Lower lobe of right lung (tissue), 2 donors: ENCODE data around the gene AKR7A3. TPM values are rescaled to one million over a fixed set of nuclear protein-coding genes. Genes with fewer than 3 reads are reported as not detected.
"Not testable (repeated sequence)": the region's sequence is repeated elsewhere in the genome, so short reads cannot be mapped to it uniquely, and the experiment has no call there.

ENCODE experiments used
- ATAC-seq, 2 donors: fragments of 200-7000 bp; cut with Tn5 transposase; one replicate each; pipeline ENCODE4 v1.9.1; 2020 to 2022; ENCODE audit warnings: mild to moderate bottlenecking in 2 of 2, moderate library complexity in 2 of 2
- DNase-seq: peaks from one replicate; pipeline ENCODE4 v3.0.0-alpha.2; 2020
- H3K27ac ChIP-seq: fragments of 200-600 bp; one replicate; pipeline ENCODE4 v1.8.0; 2022
- H3K27me3 ChIP-seq: fragments of 200-600 bp; one replicate; pipeline ENCODE4 v1.8.0; 2022; ENCODE audit warnings: low read depth
- H3K36me3 ChIP-seq: fragments of 200-600 bp; one replicate; pipeline ENCODE4 v1.8.0; 2022; ENCODE audit warnings: mild to moderate bottlenecking
- H3K4me1 ChIP-seq: fragments of 200-600 bp; one replicate; pipeline ENCODE4 v1.8.0; 2022
- H3K4me3 ChIP-seq: fragments of 200-600 bp; one replicate; pipeline ENCODE4 v1.8.0; 2022; ENCODE audit warnings: mild to moderate bottlenecking
- H3K9me3 ChIP-seq: fragments of 200-600 bp; one replicate; pipeline ENCODE4 v1.8.0; 2022
- CTCF ChIP-seq: fragments of 200-600 bp; IDR thresholded peaks from one replicate; pipeline ENCODE4 v1.8.0; 2022; ENCODE audit warnings: antibody characterized with exemption, mild to moderate bottlenecking
- intact Hi-C: fragments of 100-400 bp; cut with DNase I; formaldehyde crosslinking; loops from one replicate; pipeline ENCODE4 v1.11.0; 2022
- total RNA-seq: library from RNA; stranded (reverse); fragmentation: NEBNext Ultra II Directional; extraction: Animal tissue kit (Norgen Biotek cat#: 25700); gene quantifications from one replicate; pipeline ENCODE4 v1.2.1, GENCODE V29; 2021
- donor health status: DM: no; HTN: yes; CAD: no; lungs with severe emphysema.

AKR7A3 gene
- total RNA-seq, 1 donor from 2014 or later: 0.30 TPM

GRCh38 chr1:19309123-19309813, 20.7 kb upstream of the AKR7A3 start:
- H3K27me3 ChIP-seq: no peaks in the 10 kb centered on the region
- no peak for TF ChIP-seq CTCF
- H3K9me3 ChIP-seq: no peaks in the 10 kb centered on the region
- intact Hi-C loops: no loop called here
- peaks cover 45% of the 10 kb centered on the region for H3K36me3 ChIP-seq
- DNase-seq: no peak
- no peak for ATAC-seq
- no peak overlapping the region for H3K4me3 ChIP-seq
- no peak overlapping the region for H3K27ac ChIP-seq
- peaks cover 27% of the 10 kb centered on the region for H3K4me1 ChIP-seq

GRCh38 chr1:19308509-19308907, 19.9 kb upstream of the AKR7A3 start:
- ATAC-seq (no peak), DNase-seq (no peak)
- intact Hi-C loops: no loop called here
- no peak for TF ChIP-seq CTCF
- peaks cover 21% of the 10 kb centered on the region for H3K4me1 ChIP-seq
- peaks cover 53% of the 10 kb centered on the region for H3K36me3 ChIP-seq
- no peak overlapping the region for H3K27ac ChIP-seq
- no peak overlapping the region for H3K4me3 ChIP-seq
- H3K9me3 ChIP-seq: no peaks in the 10 kb centered on the region
- H3K27me3 ChIP-seq: no peaks in the 10 kb centered on the region

GRCh38 chr1:19307794-19308508, 19.4 kb upstream of the AKR7A3 start:
- Histone ChIP-seq H3K9me3 (no peaks in the 10 kb centered on the region), H3K27me3 (no peaks in the 10 kb centered on the region), H3K4me3 (no peak overlapping the region), H3K36me3 (peaks cover 58% of the 10 kb centered on the region), H3K27ac (no peak overlapping the region), H3K4me1 (peaks cover 15% of the 10 kb centered on the region)
- ATAC-seq: no peak
- no peak for DNase-seq
- intact Hi-C loops: no loop called here
- no peak for TF ChIP-seq CTCF

- no peak for DNase-seq
- Histone ChIP-seq H3K36me3 (peaks cover 67% of the 10 kb centered on the region), H3K4me1 (peaks cover 11% of the 10 kb centered on the region), H3K4me3 (no peak overlapping the region), H3K27me3 (no peaks in the 10 kb centered on the region), H3K27ac (no peak overlapping the region), H3K9me3 (no peaks in the 10 kb centered on the region)
- TF ChIP-seq CTCF: no peak
- no peak for ATAC-seq
- intact Hi-C loops: no loop called here
Measured at GRCh38 chr1:19306941-19307340, 18.4 kb upstream of the AKR7A3 start.

GRCh38 chr1:19305880-19306279, 17.3 kb upstream of the AKR7A3 start:
- Histone ChIP-seq H3K27ac (no peak overlapping the region), H3K9me3 (no peaks in the 10 kb centered on the region), H3K36me3 (peaks cover 69% of the 10 kb centered on the region), H3K4me1 (peaks cover 7% of the 10 kb centered on the region), H3K4me3 (no peak overlapping the region), H3K27me3 (no peaks in the 10 kb centered on the region)
- intact Hi-C loops: no loop called here
- DNase-seq (no peak), ATAC-seq (no peak)
- no peak for TF ChIP-seq CTCF

GRCh38 chr1:19304081-19304480, 15.5 kb upstream of the AKR7A3 start:
- H3K4me1 ChIP-seq, ATAC-seq, H3K27ac ChIP-seq, H3K9me3 ChIP-seq, intact Hi-C loops, H3K27me3 ChIP-seq, H3K4me3 ChIP-seq, DNase-seq: not testable (repeated sequence)
- peaks cover 69% of the 10 kb centered on the region for H3K36me3 ChIP-seq
